Breast epithelium (tissue), 3 donors: Measurements from ENCODE around the gene GOLGA1.
A peak's percentile ranks its signal among the peaks of the same experiment; 100 is the strongest.

ENCODE experiments used
- CTCF ChIP-seq, 3 donors: fragments of 450-650 bp; IDR thresholded peaks; one replicate each; pipeline ENCODE4 v1.5.1; 2016 to 2017; ENCODE audit warnings: antibody characterized with exemption in 3 of 3, mild to moderate bottlenecking in 3 of 3, moderate library complexity in 3 of 3
- POLR2AphosphoS5 ChIP-seq, 3 donors: sonication (generic); formaldehyde crosslinking; IDR thresholded peaks; one replicate each; pipeline ENCODE4 v1.6.1; 2017; ENCODE audit warnings: antibody characterized with exemption in 3 of 3

GRCh38 chr9:124852829-124853531 is 87.9 kb downstream of the GOLGA1 start, which contains the start of gene WDR38:
- TF ChIP-seq CTCF (IDR thresholded peaks at IDR 0.05) (peak; percentile 94 to 100 (median 97)), POLR2AphosphoS5 (IDR thresholded peaks at IDR 0.05) (peak in 2 of 3 donors; percentile 28 to 34)
